NOMO-1 treated with DMSO at 0.1 percent for 48 hours (cell line): ENCODE data around the gene ILF2.
"Not testable (repeated sequence)": the region's sequence is repeated elsewhere in the genome, so short reads cannot be mapped to it uniquely, and the experiment has no call there.

Experiments
- DNase-seq: peaks from one replicate; lab custom pipeline; 2025; ENCODE audit not compliant: unreplicated experiment; lab: John Stamatoyannopoulos, UW

The ILF2 gene

DNA sequence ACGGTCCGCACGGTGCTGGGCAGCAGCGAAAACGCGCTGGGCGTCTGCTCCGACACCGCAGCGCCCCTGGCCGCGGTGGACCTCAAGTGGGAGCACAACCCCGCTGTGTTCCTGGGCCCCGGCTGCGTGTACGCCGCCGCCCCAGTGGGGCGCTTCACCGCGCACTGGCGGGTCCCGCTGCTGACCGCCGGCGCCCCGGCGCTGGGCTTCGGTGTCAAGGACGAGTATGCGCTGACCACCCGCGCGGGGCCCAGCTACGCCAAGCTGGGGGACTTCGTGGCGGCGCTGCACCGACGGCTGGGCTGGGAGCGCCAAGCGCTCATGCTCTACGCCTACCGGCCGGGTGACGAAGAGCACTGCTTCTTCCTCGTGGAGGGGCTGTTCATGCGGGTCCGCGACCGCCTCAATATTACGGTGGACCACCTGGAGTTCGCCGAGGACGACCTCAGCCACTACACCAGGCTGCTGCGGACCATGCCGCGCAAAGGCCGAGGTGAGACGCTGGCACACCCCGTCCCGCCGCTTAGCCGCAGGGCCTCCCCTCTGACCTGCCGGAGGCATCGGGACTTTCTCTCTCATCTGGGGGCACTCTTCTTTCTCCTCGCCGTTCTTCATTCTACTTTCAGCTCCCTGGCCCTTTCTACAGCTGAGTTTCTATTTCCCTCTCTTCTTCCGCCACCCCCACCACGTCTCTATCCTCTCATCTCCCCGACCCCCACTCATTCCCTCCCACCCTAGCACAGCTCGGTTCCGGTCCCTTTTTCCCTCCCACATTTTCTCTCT, 8.7 kb upstream of the ILF2 start:
- DNase-seq = peak; percentile 21

DNA sequence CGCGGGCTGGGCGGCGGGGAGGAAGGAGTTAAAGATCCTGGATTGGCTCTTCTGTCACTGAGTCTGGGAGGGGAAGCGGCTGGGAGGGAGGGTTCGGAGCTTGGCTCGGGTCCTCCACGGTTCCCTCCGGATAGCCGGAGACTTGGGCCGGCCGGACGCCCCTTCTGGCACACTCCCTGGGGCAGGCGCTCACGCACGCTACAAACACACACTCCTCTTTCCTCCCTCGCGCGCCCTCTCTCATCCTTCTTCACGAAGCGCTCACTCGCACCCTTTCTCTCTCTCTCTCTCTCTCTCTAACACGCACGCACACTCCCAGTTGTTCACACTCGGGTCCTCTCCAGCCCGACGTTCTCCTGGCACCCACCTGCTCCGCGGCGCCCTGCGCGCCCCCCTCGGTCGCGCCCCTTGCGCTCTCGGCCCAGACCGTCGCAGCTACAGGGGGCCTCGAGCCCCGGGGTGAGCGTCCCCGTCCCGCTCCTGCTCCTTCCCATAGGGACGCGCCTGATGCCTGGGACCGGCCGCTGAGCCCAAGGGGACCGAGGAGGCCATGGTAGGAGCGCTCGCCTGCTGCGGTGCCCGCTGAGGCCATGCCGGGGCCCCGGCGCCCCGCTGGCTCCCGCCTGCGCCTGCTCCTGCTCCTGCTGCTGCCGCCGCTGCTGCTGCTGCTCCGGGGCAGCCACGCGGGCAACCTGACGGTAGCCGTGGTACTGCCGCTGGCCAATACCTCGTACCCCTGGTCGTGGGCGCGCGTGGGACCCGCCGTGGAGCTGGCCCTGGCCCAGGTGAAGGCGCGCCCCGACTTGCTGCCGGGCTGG, 7.9 kb upstream of the ILF2 start, which contains the start of gene NPR1:
Gene NPR1, plus strand, starts transcription at position 170 of the 818 bp plus-strand sequence. Its CDS starts 421 bp downstream, at position 591.
- no peak for DNase-seq

DNA sequence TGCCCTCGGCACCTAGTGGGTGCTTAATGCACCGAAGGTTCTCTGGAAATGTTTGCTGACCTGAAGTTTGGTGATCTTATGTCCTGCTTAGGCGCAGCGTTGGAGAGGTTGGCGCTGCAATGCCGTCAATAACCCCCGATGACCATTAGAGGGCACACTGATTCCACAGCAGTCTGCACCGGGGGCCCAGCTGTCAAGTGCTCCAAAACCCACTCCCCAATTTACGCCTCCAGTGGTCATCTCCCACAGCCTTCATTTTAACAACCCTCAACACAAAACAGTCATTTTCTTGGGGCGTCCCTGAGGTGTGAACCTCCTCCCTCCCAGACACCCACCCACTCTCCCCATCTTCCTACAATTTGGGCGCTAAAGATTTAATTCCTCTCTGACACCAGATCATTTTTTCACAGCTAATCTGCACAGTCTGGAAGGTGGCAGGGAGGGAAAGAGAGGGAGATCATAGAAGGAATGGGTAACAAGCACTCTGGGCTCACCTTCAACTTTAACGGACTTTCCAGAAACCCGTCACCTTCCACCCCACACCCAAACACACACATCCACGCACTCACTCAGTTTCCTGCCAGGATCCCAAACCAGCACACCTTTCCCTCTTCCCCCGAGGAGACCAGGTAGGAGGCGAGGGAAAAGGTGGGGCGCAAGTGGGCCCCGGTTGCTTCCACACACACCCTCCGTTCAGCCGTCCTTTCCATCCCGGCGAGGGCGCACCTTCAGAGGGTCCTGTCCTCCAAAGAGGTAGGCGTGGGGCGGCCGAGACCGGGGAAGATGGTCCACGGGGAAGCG, 7.1 kb upstream of the ILF2 start:
- peak; percentile 38 for DNase-seq

DNA sequence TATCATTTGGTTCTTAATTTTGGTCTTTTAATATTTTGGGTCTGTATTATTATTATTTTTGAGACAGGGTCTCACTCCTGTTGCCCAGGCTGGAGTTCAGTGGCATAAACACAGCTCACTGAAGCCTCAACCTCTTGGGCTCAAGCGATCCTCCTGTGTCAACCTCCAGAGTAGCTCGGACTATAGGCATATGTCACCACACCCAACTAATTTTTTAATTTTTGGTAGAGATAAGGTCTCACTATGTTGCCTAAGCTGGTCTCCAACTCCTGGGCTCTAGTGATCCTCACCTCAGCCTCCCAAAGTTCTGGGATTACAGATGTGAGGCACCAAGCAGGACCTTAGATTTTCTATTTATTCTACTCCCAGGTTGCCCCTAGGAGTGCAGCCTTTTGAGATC, 2.7 kb upstream of the ILF2 start:
- DNase-seq = no peak

DNA sequence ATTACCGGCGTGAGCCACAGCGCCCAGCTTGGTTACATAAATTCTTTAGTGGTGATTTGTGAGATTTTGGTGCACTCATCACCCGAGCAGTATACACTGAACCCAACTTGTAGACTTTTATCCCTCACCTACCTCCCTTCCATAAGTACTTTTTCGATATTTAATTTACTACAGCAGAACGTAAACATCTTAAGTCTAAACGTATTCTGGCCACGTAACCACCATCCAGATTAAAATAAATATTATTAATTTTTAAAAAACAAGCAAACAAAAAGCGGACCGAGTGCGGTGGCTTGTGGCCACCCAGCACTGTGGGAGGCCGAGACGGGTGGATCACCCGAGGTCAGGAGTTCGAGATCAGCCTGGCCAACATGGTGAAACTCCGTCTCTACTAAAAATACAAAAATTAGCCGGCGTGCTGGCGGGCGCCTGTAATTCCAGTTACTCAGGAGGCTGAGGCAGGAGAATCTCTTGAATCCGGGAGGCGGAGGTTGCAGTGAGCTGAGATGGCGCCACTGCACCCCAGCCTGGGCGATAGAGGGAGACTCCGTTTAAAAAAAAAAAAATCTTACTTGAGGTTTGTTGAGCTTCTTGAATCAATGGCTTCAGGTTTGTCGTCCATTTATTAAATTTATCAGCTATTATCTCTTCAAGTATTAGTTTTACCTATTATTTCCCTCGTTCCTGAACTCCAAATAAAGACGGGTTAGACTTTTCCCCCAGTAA, 998 bp upstream of the ILF2 start:
- peak; percentile 51 for DNase-seq

DNA sequence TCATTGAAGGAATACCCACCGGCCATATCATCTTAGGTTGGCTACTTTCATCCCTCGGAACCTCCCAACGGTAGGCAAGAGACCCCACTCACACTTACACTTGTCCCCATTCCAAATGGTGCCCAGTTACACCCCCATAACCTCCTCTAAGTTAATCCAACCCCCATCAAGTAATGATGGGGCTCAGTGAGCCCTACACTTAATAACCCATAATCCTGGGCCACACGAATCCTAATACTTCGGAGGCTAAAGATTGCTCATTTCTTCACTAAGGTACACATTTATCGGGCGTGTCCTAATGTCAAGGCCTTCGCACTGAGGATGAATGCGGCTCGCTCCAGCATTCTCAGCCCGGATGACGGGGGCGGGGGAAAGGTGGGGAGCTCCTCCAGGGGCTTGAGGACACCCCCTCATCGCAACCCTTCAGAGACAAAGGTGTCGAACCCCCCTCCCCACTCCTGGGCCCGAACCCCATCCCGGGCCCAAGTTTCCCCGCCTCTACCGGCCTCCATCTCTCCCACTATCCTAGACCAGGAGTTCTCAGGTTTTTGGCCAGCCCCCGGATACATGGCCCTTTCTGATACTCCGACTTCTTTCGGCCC, 435 bp downstream of the ILF2 start:
- DNase-seq = no peak

DNA sequence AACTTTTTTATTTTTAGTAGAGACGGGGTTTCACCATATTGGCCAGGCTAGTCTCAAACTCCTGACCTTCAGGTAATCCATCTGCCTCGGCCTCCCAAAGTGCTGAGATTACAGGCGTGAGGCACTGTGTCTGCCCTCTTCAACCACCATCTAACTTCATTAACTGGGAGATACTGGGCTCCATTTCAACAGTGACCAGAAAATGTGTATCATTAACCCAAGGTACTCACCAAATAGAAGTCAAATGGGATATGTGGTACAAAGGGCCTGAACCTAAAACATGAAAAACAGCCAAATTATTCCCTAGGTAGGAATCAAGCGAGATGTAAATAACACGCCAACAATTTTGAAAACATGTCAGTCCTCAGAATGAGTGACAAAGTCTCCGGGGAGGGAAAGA, 1.2 kb downstream of the ILF2 start:
- no peak for DNase-seq

DNA sequence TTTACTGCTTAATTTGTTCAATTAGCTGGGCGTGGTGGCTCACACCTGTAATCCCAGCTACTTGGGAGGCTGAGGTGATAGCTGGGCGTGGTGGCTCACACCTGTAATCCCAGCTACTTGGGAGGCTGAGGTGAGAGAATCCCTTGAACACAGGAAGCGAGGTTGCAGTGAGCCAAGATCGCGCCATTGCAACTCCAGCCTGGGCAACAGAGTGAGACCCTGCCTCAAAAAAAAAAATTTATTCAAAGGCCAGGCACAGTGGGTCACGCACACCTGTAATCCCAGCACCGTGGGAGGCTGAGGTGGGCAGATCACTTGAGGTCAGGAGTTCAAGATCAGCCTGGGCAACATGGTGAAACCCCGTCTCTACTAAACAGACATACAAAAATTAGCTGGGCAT, 2.1 kb downstream of the ILF2 start:
- DNase-seq = not testable (repeated sequence)

DNA sequence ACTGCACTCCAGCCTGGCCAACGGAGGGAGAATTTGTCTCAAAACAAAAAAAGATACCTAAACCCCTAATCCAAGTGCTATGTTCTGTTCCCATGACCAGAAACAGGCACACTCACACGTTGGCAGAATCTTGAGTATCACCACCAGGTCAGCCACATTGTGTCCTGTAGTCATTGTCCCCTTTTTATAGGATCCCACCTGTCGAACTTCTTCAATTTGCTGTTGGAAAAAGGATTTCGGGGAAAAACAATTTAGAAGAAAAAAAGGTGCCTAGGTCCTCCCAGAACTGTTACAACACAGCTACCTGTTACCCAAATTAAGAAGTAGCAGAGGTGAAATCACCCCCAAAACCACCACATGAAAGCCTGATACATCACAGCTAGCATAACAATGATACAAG, 3.4 kb downstream of the ILF2 start:
- no peak for DNase-seq

DNA sequence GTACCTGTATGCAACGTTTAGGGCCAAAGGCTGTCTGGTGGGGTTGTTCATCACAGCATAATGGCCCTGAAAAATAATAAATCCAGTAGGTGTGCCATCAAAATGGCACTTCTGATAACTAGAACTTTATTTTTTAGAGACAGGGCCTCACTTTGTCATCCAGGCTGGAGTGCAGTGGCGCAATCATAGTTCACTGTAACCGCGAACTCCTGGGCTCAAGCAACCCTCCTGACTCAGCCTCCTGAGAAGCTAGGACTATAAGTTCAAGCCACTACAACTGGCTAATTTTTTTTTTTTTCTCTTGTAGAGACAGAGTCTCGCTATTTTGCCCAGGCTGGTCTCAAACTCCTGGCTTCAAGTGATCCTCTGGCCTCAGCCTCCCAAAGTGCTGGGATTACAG, 7.6 kb downstream of the ILF2 start:
- DNase-seq = peak; percentile 51

DNA sequence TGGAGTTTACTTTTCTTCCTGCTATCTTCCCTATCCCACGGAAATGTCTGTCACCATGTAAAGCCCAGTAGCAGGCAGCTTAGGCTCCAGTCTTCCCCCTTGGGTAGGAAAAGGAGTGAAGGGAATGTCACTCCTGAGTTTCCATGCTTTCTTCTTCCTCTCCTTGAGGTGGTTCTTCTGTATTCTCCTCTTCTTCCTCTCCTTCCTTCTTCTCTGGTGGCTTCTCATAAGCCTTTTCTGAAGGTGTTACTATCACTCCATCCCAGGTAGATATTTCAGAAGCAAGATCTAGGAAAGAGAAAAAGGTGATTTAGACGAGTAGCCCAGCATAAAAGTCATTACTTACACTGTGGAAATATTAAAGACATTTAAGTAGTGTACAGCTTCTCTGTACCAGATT, 8.5 kb downstream of the ILF2 start:
- no peak for DNase-seq

DNA sequence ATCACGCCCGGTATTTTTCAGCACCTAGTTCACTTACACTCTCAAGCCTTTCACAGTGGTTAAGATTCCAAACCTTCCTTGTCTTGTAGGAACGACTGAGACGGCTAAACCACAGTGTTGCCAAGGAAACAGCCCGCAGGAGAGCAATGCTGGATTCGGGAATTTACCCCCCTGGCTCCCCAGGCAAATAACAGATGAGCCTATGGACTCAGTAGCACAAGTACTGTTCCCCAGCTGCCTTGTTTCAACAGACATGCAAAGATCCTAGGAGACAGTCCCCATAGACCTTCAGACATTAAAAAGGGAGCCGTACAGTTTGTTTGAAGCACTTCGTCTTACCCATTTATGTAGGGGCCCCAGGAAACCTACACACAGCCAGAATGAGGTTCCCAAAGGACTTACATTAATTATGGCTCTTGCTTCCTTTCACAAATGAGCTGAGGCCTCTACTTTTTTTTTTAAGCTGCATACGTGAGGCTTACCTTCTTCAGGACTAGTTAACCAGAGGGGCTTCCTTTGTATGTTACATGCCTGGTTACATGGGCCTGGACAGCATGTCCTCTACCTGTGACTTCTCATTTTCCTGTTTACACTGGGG, 9.6 kb downstream of the ILF2 start:
- DNase-seq = no peak

DNA sequence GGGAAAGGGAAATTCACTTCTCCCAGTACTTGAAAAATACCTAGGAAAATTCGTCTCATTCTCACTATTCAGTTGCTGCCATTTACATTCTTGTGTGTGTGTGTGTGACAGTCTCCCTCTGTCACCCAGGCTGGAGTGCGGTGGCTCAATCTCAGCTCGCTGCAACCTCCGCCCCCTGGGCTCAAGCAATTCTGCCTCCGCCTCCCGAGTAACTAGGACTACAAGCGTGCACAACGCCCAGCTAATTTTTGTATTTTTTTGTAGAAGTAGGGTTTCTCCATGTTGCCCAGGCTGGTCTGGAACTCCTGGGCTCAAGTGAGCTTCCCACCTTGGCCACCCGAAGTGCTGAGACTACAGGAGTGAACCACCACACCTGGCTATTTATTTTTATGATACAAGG, 11.1 kb downstream of the ILF2 start:
- no peak for DNase-seq

DNA sequence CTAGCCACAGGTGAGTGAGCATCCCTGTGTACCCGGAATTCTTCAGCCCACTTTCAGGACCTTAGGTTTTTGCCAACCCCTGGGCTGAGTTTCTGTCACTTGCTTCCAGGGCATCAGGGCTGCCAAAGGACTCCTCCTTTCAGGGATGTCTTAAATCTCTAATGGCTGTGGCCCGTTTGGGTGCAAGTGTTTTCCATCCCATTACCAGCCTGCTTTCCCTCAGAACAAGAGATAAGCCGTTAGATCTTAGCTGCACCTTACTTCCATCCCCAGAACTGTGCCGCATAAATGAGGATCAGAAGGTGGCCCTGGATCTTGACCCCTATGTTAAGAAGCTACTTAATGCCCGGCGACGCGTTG, 11.6 kb downstream of the ILF2 start:
- DNase-seq = no peak

DNA sequence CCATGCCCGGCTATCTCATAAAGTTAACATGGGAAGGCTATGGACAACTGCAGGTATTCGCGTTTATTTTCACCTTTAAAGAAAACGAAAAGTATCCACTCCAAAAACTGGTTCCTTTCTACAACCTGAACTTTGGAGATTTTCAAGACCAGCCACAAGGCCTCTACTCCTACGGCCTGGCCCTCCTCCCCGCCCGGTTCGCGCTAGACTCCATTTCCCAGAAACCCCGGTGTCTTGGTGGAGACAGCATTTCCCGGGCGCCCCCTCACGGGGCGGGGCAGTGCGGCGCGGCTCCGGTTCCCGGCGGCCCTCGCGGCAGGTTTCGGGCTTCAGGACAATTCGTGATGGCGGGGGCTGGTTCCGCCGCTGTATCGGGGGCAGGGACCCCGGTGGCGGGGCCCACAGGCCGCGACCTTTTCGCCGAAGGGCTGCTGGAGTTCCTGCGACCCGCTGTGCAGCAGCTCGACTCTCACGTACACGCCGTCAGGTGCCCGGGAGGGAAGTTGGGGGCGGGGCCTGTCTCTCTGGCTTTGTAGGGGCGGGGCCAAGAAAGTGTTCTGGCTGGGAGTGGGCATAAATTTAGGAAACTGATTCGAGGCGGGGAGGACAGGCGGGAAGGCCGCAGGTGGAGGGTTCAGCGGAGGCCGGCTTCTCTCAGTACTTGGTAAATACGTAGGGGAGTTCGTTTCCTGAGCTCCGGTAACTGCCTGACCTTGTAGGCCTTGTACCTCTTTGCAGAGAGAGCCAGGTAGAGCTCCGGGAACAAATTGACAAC, 12.2 kb downstream of the ILF2 start, which contains the start of gene SNAPIN:
Gene SNAPIN, plus strand, starts transcription at position 304 of the 775 bp plus-strand sequence. Its CDS starts 41 bp downstream, at position 345.
- peak; percentile 91 for DNase-seq

DNA sequence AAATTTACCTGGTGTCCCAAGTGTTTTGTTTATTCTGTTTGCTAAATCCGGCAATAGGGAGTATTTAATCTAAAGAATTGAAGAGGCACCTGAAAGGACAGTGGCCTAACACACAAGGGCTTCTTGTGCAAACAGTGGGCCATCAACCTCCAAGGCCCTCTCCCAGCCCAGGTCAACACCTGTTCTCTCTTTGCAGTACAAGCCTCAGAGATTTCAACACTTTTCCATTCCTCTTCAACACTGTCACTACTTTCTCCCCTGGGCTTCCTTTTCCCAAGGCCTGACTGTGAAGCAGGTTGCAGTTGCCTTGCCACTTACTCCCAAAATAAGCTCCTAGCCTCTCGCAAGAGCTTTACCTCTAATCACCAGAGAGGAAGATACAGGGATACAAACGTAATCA, 15.5 kb downstream of the ILF2 start:
- no peak for DNase-seq

DNA sequence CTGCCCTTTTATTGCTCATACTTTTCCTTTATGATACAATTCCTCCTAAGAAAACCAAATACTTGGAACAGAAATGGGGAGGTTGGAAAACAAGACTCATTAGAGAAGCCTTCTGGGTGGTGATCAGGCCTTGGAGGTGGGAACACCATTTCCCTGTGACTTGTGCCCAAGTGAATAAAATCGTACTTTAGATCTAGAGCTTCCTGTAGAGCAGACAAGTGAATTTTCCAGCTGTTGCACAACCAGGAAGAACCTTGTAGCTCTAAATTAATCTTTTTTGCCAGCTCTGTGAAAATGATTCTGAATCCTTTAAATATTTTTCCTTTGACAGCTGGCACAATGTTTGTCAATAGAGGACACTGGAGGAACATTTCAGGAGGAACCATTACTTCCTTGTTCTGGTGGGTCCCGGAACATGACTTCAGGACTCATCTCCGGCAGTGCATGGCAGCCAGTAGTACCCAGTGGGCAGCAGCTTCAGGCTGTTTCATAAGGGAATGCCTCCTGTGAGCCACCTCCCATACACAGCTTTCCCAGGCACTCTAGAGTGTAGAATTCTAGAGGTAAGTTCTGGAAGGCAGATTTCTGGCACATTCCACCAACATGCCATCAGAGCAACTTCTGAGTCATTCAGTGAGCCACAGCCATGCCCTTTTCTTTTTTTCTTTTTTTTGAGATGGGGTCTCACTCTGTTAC, 17.8 kb downstream of the ILF2 start:
- no peak for DNase-seq

DNA sequence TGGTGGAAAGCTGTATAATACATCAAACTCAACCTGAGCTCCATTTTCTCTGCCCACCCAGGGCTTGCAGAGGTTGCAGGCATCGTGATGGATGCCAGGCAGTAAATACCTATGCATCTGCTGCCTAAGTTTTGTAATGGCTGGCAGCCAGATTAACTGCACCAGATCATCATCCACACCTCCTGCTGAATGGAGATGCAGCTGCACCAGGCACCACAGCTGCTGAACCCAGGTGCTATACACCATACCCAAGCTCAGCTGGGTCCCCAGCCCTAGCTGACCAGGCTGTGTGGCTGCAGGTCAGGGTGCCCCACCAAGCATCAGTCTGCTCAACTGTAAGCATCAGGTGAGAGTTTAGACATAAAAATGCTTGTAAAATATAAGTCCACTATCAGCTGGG, 19.0 kb downstream of the ILF2 start:
- DNase-seq = no peak

DNA sequence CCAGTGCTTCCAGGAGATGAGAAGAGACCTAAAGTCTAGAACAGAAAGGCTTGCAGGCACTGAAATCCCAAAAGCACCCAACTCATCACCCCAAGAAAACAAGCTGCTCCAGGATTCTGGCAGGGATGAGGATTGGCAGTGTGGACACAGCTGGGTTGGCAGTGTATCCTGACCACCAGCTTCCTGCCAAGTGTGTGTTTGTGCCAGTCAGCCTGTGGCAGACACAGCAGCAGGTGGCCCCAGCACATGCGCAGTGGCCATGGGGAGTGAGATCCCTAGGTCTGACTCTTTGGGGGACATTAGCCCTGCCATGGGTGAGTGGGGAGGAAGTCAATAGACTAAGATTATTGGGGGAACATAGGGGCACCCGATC, 20.9 kb downstream of the ILF2 start:
- DNase-seq = no peak
